ENCODE data around the gene SPTBN5. TPM values are rescaled to one million over a fixed set of nuclear protein-coding genes. Genes with fewer than 3 reads are reported as not detected.

Gene SPTBN5
- total and polyA plus RNA-seq, 10 of the 15 experiments (the other 5 are each of a cell fraction or from before 2014, with no cell fraction given): under 0.01 to 0.18 (median 0.04) TPM; not detected in 4

- TF ChIP-seq RUNX3 (IDR thresholded peaks at IDR 0.05; ENCODE audit: low read length): peak; percentile 75
- peak; percentile 67; the same call in 1 of the 2 replicates for TF ChIP-seq FOXK2 (IDR thresholded peaks at IDR 0.05)
- no peak; the same call in 1 of the 2 replicates for TF ChIP-seq YY1 (IDR thresholded peaks at IDR 0.05; ENCODE audit: low read depth, low read length)
- TF ChIP-seq CBX3 (IDR thresholded peaks at IDR 0.05; ENCODE audit: borderline replicate concordance, low read depth): no peak
- TF ChIP-seq, protein P1, sequence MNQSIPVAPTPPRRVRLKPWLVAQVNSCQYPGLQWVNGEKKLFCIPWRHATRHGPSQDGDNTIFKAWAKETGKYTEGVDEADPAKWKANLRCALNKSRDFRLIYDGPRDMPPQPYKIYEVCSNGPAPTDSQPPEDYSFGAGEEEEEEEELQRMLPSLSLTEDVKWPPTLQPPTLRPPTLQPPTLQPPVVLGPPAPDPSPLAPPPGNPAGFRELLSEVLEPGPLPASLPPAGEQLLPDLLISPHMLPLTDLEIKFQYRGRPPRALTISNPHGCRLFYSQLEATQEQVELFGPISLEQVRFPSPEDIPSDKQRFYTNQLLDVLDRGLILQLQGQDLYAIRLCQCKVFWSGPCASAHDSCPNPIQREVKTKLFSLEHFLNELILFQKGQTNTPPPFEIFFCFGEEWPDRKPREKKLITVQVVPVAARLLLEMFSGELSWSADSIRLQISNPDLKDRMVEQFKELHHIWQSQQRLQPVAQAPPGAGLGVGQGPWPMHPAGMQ (IDR thresholded peaks at IDR 0.05; ENCODE audit: borderline replicate concordance): no peak
- TF ChIP-seq KAT2A (conservative IDR thresholded peaks at IDR 0.05; ENCODE audit: control insufficient read depth, low read depth, low read length): no peak
Measured at GRCh38 chr15:41928637-41929620, 35.1 kb upstream of the SPTBN5 start (continued).

DNA sequence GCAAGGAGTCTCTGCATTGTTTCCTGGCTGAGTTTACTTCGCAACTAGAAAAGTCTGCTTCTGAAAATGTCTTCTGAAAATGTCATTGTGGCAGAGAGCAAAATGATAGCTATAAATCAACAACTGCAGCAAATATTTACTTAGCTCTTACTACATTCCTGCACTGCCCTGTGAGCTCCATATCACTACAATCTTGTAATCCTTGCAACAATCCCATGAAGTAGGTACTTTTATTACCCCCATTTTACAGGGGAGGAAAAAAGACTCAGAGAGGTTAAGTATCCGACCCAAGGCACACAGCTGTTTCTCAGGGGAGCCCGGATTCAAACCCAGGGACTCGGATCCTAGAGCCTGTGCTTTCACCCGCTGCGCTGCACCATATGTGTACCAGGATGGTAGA, 34.2 kb upstream of the SPTBN5 start:
- Histone ChIP-seq H3K27me3 (replicated peaks in 1 of 2; ENCODE audit: control insufficient read depth in 2 of 2, insufficient read depth in 2 of 2, low read length in 1 of 2) (no peaks in the 10 kb centered on the region), H3K4me3 (peak overlapping the region; percentile 53; the same call in 1 of the 2 replicates), H3K27ac (ENCODE audit: control insufficient read depth, insufficient read depth) (peak overlapping the region; percentile 81), H2AFZ (ENCODE audit: control insufficient read depth, low read depth, low read length) (no peak overlapping the region), H3K9ac (ENCODE audit: control insufficient read depth, insufficient read depth, low read length) (no peak overlapping the region), H3K4me2 (ENCODE audit: control insufficient read depth, insufficient read depth) (peak overlapping the region; percentile 86), H3K9me3 (replicated peaks; ENCODE audit: control insufficient read depth, insufficient read depth, low read length) (no peaks in the 10 kb centered on the region), H3K36me3 (ENCODE audit: control insufficient read depth in 2 of 2, insufficient read depth in 2 of 2, low read length in 1 of 2) (peaks cover 12 to 18% of the 10 kb centered on the region in 2 experiments), H4K20me1 (ENCODE audit: control insufficient read depth, insufficient read depth) (no peaks in the 10 kb centered on the region; the same call in 1 of the 2 replicates), H3K4me1 (ENCODE audit: control insufficient read depth, insufficient read depth, low read length) (peaks cover 63% of the 10 kb centered on the region), H3K79me2 (ENCODE audit: control insufficient read depth, insufficient read depth, low read length) (peaks cover 42% of the 10 kb centered on the region)
- SMC1A ChIA-PET (ENCODE audit: uncharacterized antibody, unreplicated experiment): interaction anchor here (1.1 to 12.1 kb wide), 5 partner anchors 12 to 154 kb away, joined by 3 to 179 read pairs (median 5); partner anchors contain the start of genes EHD4 and MAPKBP1
- RAD21 ChIA-PET (ENCODE audit: unreplicated experiment): interaction anchor here (0.9 to 5.2 kb wide), 4 partner anchors 13 to 203 kb away, joined by 3 to 97 read pairs (median 4); partner anchors contain the start of gene EHD4
- CTCF ChIA-PET: interaction anchor here (0.6 to 4.1 kb wide), 5 partner anchors 23 to 592 kb away, joined by 4 to 27 read pairs (median 6); partner anchors contain the start of genes EHD4 and MAPKBP1
- DNase-seq (ENCODE audit: low read depth, low spot score) (peak; percentile 20), ATAC-seq (no peak), FAIRE-seq (no peak)
- 51% methylated on average over 6 of the region's 6 CpGs for WGBS (ENCODE audit: insufficient coverage, insufficient replicate concordance, low lambda C conversion rate, missing lambda C conversion rate)
- in situ Hi-C loops (cut with MboI) (no loop called here), intact Hi-C loops (cut with micrococcal nuclease; ENCODE audit: unreplicated experiment) (no loop called here)
- POLR2A ChIA-PET: interaction anchor here (1.4 to 3.5 kb wide), 2 partner anchors 40 to 44 kb away, joined by 6 to 44 read pairs; partner anchors contain the start of gene EHD4
- TF ChIP-seq TCF3 (IDR thresholded peaks at IDR 0.05; ENCODE audit: borderline replicate concordance, insufficient read depth, low read depth, low read length) (0 out of 2 replicates have a peak, but pooled peaks have one; percentile 4), GABPA (IDR thresholded peaks at IDR 0.05; ENCODE audit: low read depth) (no peak)
- BruUV-seq (replicated peaks): no TSS peak

Measured in GM12878 (cell line).